ENCODE data around the gene GLMP. TPM values are rescaled to one million over a fixed set of nuclear protein-coding genes. Genes with fewer than 3 reads are reported as not detected.

The GLMP gene
- total and polyA plus RNA-seq, 2 of the 13 experiments (the other 11 are each of a cell fraction or from before 2014, with no cell fraction given): 44.6 to 75.8 TPM

GRCh38 chr1:156268336-156268735 lies 27.1 kb downstream of the GLMP start:
- Histone ChIP-seq H4K20me1 (ENCODE audit: insufficient read depth, low read length) (no peaks in the 10 kb centered on the region), H3K4me2 (ENCODE audit: low read depth, low read length) (no peak overlapping the region), H3K27me3 (ENCODE audit: control insufficient read depth in 1 of 2, insufficient read depth in 2 of 2, low read length in 2 of 2) (no peaks in the 10 kb centered on the region; a peak in 1 of 5 replicates), H3K9ac (ENCODE audit: insufficient read depth, low read depth, low read length) (no peak overlapping the region), H3K4me1 (ENCODE audit: insufficient read depth, low read length) (no peaks in the 10 kb centered on the region), H3K79me2 (ENCODE audit: insufficient read depth, low read length) (no peaks in the 10 kb centered on the region), H3K4me3 (replicated peaks in 1 of 3; ENCODE audit: insufficient read depth in 1 of 3, low read depth in 2 of 3, low read length in 3 of 3) (no peak overlapping the region), H3K9me3 (ENCODE audit: low read length) (no peaks in the 10 kb centered on the region), H3K36me3 (replicated peaks in 1 of 2; ENCODE audit: control insufficient read depth in 1 of 2, insufficient read depth in 2 of 2, low read length in 2 of 2) (peaks cover 39 to 76% of the 10 kb centered on the region in 2 experiments), H2AFZ (ENCODE audit: low read length) (no peak overlapping the region), H3K27ac (ENCODE audit: extremely low read length, insufficient read depth, low read length) (no peak overlapping the region)
- in situ Hi-C loops (cut with HindIII; ENCODE audit: extremely low pct_ligation_motif_present, low pct_unique_long_range_greater_than_20kb): no loop called here
- no peak for FAIRE-seq
- intact Hi-C loops (cut with micrococcal nuclease; ENCODE audit: unreplicated experiment): no loop called here
- no peak for ATAC-seq
- DNase-seq (ENCODE audit: low spot score): no peak
- no peak for TF ChIP-seq MIER2 (CRISPR knock-in tag; IDR thresholded peaks at IDR 0.05)
- no peak for TF ChIP-seq ZSCAN5A (CRISPR knock-in tag; IDR thresholded peaks at IDR 0.05; ENCODE audit: borderline replicate concordance)
- 0 out of 2 replicates have a peak, but pooled peaks have one; percentile 6 for TF ChIP-seq RBFOX2 (IDR thresholded peaks at IDR 0.05; ENCODE audit: low read depth, low read length)
- WGBS (ENCODE audit: low lambda C conversion rate): 97% methylated on average over 4 of the region's 4 CpGs
- no TSS peak for BruUV-seq (replicated peaks)
- ChIA-PET POLR2A (interaction anchor here (1.5 kb wide), 1 partner anchor 15 kb away, joined by 6 read pairs; the partner anchor contains the start of gene SMG5), CTCF (ENCODE audit: low intra/inter-chr PET ratio, low total read pairs) (no interaction called here)

DNA sequence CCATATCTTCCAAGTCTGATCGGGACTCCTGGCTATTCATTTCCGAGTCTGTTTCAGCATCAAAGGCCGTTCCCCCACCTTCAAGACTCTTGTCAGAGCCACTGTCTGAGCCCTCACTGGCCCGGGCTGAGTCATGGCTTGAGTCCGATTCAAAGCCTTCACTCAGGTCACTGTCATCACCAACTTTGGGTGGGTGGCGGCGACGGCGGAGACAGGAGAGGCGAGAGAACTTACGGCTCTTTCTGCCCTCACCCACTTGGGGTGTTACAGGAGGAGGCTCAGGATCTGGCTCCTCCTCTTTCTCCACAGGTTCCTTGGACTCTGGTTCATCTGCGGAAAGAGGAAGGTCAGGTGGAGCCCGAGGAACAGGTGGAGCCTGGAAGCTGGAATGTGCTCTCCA lies 29.4 kb downstream of the GLMP start:
- Histone ChIP-seq H3K4me2 (ENCODE audit: low read depth, low read length) (no peak overlapping the region), H3K36me3 (replicated peaks in 1 of 2; ENCODE audit: control insufficient read depth in 1 of 2, insufficient read depth in 2 of 2, low read length in 2 of 2) (peaks cover 40 to 76% of the 10 kb centered on the region in 2 experiments), H3K4me1 (ENCODE audit: insufficient read depth, low read length) (no peaks in the 10 kb centered on the region), H3K27me3 (ENCODE audit: control insufficient read depth in 1 of 2, insufficient read depth in 2 of 2, low read length in 2 of 2) (no peaks in the 10 kb centered on the region; a peak in 1 of 5 replicates), H2AFZ (ENCODE audit: low read length) (no peak overlapping the region), H3K4me3 (replicated peaks in 1 of 3; ENCODE audit: insufficient read depth in 1 of 3, low read depth in 2 of 3, low read length in 3 of 3) (no peak overlapping the region), H3K9me3 (ENCODE audit: low read length) (no peaks in the 10 kb centered on the region), H4K20me1 (ENCODE audit: insufficient read depth, low read length) (no peaks in the 10 kb centered on the region), H3K79me2 (ENCODE audit: insufficient read depth, low read length) (no peaks in the 10 kb centered on the region), H3K9ac (ENCODE audit: insufficient read depth, low read depth, low read length) (no peak overlapping the region), H3K27ac (ENCODE audit: extremely low read length, insufficient read depth, low read length) (no peak overlapping the region)
- intact Hi-C loops (cut with micrococcal nuclease; ENCODE audit: unreplicated experiment) (no loop called here), in situ Hi-C loops (cut with HindIII; ENCODE audit: extremely low pct_ligation_motif_present, low pct_unique_long_range_greater_than_20kb) (no loop called here)
- TF ChIP-seq AGO2 (optimal IDR thresholded peaks at IDR 0.05; ENCODE audit: low read depth, low read length) (peak; percentile 22), STAT6 (CRISPR knock-in tag; IDR thresholded peaks at IDR 0.05; ENCODE audit: borderline replicate concordance) (no peak), SKI (IDR thresholded peaks at IDR 0.05; ENCODE audit: partially characterized antibody) (no peak)
- DNase-seq (ENCODE audit: low spot score): no peak
- ChIA-PET POLR2A (no interaction called here), CTCF (ENCODE audit: low intra/inter-chr PET ratio, low total read pairs) (no interaction called here)
- BruUV-seq (replicated peaks): TSS peak; percentile 53
- no peak for ATAC-seq
- 94% methylated on average over 13 of the region's 13 CpGs for WGBS (ENCODE audit: low lambda C conversion rate)
- no peak for FAIRE-seq
